Vagina (tissue), 2 donors: ENCODE data around the gene ADAMTS2. TPM values are rescaled to one million over a fixed set of nuclear protein-coding genes. Genes with fewer than 3 reads are reported as not detected.
A peak's percentile ranks its signal among the peaks of the same experiment; 100 is the strongest.

Experiments used
- DNase-seq, 2 donors: peaks; one replicate each; pipeline ENCODE4 v3.0.0-alpha.2; 2017; ENCODE audit errors: extremely low spot score in 2 of 2
- H3K27ac ChIP-seq: fragments of 200-600 bp; sonication (generic); one replicate; pipeline ENCODE4 v1.5.1; 2019
- H3K27me3 ChIP-seq: fragments of 200-600 bp; sonication (generic); one replicate; pipeline ENCODE4 v1.5.1; 2019
- H3K36me3 ChIP-seq, 2 donors: fragments of 200-600 bp; sonication (generic); one replicate each; pipeline ENCODE4 v1.5.1; 2017 to 2019
- H3K4me1 ChIP-seq: fragments of 200-600 bp; sonication (generic); one replicate; pipeline ENCODE4 v1.5.1; 2019
- H3K4me3 ChIP-seq, 2 donors: fragments of 200-600 bp; sonication (generic); 1 replicate in 1 of 2; 2 replicates in 1 of 2; pipeline ENCODE4 v1.5.1; 2016 to 2019
- H3K9me3 ChIP-seq: fragments of 200-600 bp; sonication (generic); one replicate; pipeline ENCODE4 v1.5.1; 2019
- CTCF ChIP-seq, 3 experiments: fragments of 450-650 bp in 2 of 3; fragments of 200-600 bp in 1 of 3; sonication (generic) in 1 of 3; IDR thresholded peaks; one replicate each; pipeline ENCODE4 v1.5.1; 2017 to 2019; ENCODE audit warnings: antibody characterized with exemption in 3 of 3, mild to moderate bottlenecking in 2 of 3, moderate library complexity in 2 of 3
- POLR2A ChIP-seq, 2 donors: fragments of 450-650 bp; IDR thresholded peaks; one replicate each; pipeline ENCODE4 v1.6.1; 2017; ENCODE audit warnings: antibody characterized with exemption in 2 of 2, mild to moderate bottlenecking in 2 of 2, moderate library complexity in 2 of 2
- POLR2AphosphoS5 ChIP-seq, 2 donors: sonication (generic); formaldehyde crosslinking; IDR thresholded peaks; one replicate each; pipeline ENCODE4 v1.9.0; 2017; ENCODE audit warnings: antibody characterized with exemption in 2 of 2, mild to moderate bottlenecking in 2 of 2, low read depth in 1 of 2; ENCODE audit not compliant: insufficient read depth in 1 of 2
- intact Hi-C: fragments of 100-400 bp; cut with DNase I; formaldehyde crosslinking; loops from one replicate; pipeline ENCODE4 v1.15.1; 2023
- total RNA-seq: library from RNA; depleted of rRNA; stranded (reverse); fragments of >200 nt; gene quantifications from one replicate; pipeline ENCODE4 v1.2.3, GENCODE V29; 2016

ADAMTS2 gene
- total RNA-seq, 1 donor from 2014 or later: 17.4 TPM

GRCh38 chr5:179301376-179301775, 43.9 kb downstream of the ADAMTS2 start:
- Histone ChIP-seq H3K4me1 (peaks cover 58% of the 10 kb centered on the region), H3K4me3 (no peak overlapping the region), H3K27me3 (no peaks in the 10 kb centered on the region), H3K9me3 (no peaks in the 10 kb centered on the region), H3K36me3 (no peaks in the 10 kb centered on the region), H3K27ac (peak overlapping the region; percentile 72)
- TF ChIP-seq CTCF (IDR thresholded peaks at IDR 0.05) (no peak), POLR2AphosphoS5 (IDR thresholded peaks at IDR 0.05; ENCODE audit: insufficient read depth in 1 of 2, low read depth in 1 of 2) (no peak), POLR2A (IDR thresholded peaks at IDR 0.05) (no peak)
- intact Hi-C loops: no loop called here
- no peak for DNase-seq

GRCh38 chr5:179300581-179301180, 44.6 kb downstream of the ADAMTS2 start:
- Histone ChIP-seq H3K27ac (peak overlapping the region; percentile 72), H3K36me3 (no peaks in the 10 kb centered on the region), H3K4me3 (no peak overlapping the region), H3K9me3 (no peaks in the 10 kb centered on the region), H3K27me3 (no peaks in the 10 kb centered on the region), H3K4me1 (peaks cover 61% of the 10 kb centered on the region)
- no peak for DNase-seq
- TF ChIP-seq POLR2A (IDR thresholded peaks at IDR 0.05) (no peak), POLR2AphosphoS5 (IDR thresholded peaks at IDR 0.05; ENCODE audit: insufficient read depth in 1 of 2, low read depth in 1 of 2) (peak in 1 of 2 donors; percentile 23)
- intact Hi-C loops: no loop called here

GRCh38 chr5:179298181-179298993, 46.9 kb downstream of the ADAMTS2 start:
- intact Hi-C loops: no loop called here
- TF ChIP-seq POLR2AphosphoS5 (IDR thresholded peaks at IDR 0.05; ENCODE audit: insufficient read depth in 1 of 2, low read depth in 1 of 2) (no peak), CTCF (IDR thresholded peaks at IDR 0.05) (no peak), POLR2A (IDR thresholded peaks at IDR 0.05) (no peak)
- H3K4me3 ChIP-seq: no peak overlapping the region
- H3K9me3 ChIP-seq: no peaks in the 10 kb centered on the region
- H3K27ac ChIP-seq: peak overlapping the region; percentile 42
- no peak for DNase-seq
- no peaks in the 10 kb centered on the region for H3K27me3 ChIP-seq
- no peaks in the 10 kb centered on the region for H3K36me3 ChIP-seq
- peaks cover 68% of the 10 kb centered on the region for H3K4me1 ChIP-seq

- H3K4me1 ChIP-seq: peaks cover 60% of the 10 kb centered on the region
- H3K27ac ChIP-seq: peak overlapping the region; percentile 42
- H3K36me3 ChIP-seq: no peaks in the 10 kb centered on the region
- intact Hi-C loops: no loop called here
- no peaks in the 10 kb centered on the region for H3K9me3 ChIP-seq
- no peaks in the 10 kb centered on the region for H3K27me3 ChIP-seq
- DNase-seq: no peak
- H3K4me3 ChIP-seq: no peak overlapping the region
- TF ChIP-seq POLR2A (IDR thresholded peaks at IDR 0.05) (no peak), POLR2AphosphoS5 (IDR thresholded peaks at IDR 0.05; ENCODE audit: insufficient read depth in 1 of 2, low read depth in 1 of 2) (no peak), CTCF (IDR thresholded peaks at IDR 0.05) (no peak)
Measured at GRCh38 chr5:179297486-179298180, 47.6 kb downstream of the ADAMTS2 start.

GRCh38 chr5:179297026-179297425, 48.2 kb downstream of the ADAMTS2 start:
- H3K27me3 ChIP-seq: no peaks in the 10 kb centered on the region
- intact Hi-C loops: no loop called here
- H3K4me1 ChIP-seq: peaks cover 57% of the 10 kb centered on the region
- H3K9me3 ChIP-seq: no peaks in the 10 kb centered on the region
- peak overlapping the region; percentile 42 for H3K27ac ChIP-seq
- TF ChIP-seq CTCF (IDR thresholded peaks at IDR 0.05): no peak
- TF ChIP-seq POLR2AphosphoS5 (IDR thresholded peaks at IDR 0.05; ENCODE audit: insufficient read depth in 1 of 2, low read depth in 1 of 2): no peak
- TF ChIP-seq POLR2A (IDR thresholded peaks at IDR 0.05): no peak
- H3K4me3 ChIP-seq: no peak overlapping the region
- H3K36me3 ChIP-seq: no peaks in the 10 kb centered on the region
- DNase-seq: no peak
